ENCODE measurements around the gene SAMD8.

GRCh38 chr10:75115137-75115536 is 3.7 kb downstream of the SAMD8 start:
- TF ChIP-seq CTCF (IDR thresholded peaks at IDR 0.05), result no peak
- TF ChIP-seq POLR2A (IDR thresholded peaks at IDR 0.05), result no peak

Data from heart left ventricle (tissue), 13 donors.